ENCODE measurements around the gene ADGRG6.

GRCh38 chr6:142276256-142276655 is 25.6 kb upstream of the ADGRG6 start:
- TF ChIP-seq, protein P1, sequence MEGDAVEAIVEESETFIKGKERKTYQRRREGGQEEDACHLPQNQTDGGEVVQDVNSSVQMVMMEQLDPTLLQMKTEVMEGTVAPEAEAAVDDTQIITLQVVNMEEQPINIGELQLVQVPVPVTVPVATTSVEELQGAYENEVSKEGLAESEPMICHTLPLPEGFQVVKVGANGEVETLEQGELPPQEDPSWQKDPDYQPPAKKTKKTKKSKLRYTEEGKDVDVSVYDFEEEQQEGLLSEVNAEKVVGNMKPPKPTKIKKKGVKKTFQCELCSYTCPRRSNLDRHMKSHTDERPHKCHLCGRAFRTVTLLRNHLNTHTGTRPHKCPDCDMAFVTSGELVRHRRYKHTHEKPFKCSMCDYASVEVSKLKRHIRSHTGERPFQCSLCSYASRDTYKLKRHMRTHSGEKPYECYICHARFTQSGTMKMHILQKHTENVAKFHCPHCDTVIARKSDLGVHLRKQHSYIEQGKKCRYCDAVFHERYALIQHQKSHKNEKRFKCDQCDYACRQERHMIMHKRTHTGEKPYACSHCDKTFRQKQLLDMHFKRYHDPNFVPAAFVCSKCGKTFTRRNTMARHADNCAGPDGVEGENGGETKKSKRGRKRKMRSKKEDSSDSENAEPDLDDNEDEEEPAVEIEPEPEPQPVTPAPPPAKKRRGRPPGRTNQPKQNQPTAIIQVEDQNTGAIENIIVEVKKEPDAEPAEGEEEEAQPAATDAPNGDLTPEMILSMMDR (IDR thresholded peaks at IDR 0.05; ENCODE audit: insufficient read depth, low read length, poor library complexity, severe bottlenecking) = no peak
- no peak for TF ChIP-seq EZH2phosphoT487 (conservative IDR thresholded peaks at IDR 0.05; ENCODE audit: low read length)
